Bronchial epithelial cell (primary cell): ENCODE results near the gene BHLHE23. TPM values are rescaled to one million over a fixed set of nuclear protein-coding genes. Genes with fewer than 3 reads are reported as not detected.

Experiments used
- DNase-seq: peaks from one replicate; pipeline ENCODE4 v3.0.0-alpha.2; 2010; ENCODE audit warnings: low read depth
- FAIRE-seq: peaks from 2 replicates; lab custom pipeline; 2011; peaks lifted over from hg19 to GRCh38; lab: Jason Lieb, UNC
- H3K27me3 ChIP-seq: 2 replicates; pipeline ENCODE4 v1.5.1; 2011; ENCODE audit warnings: low read length; ENCODE audit not compliant: control insufficient read depth, insufficient read depth
- H3K36me3 ChIP-seq: 2 replicates; pipeline ENCODE4 v1.5.1; 2011; ENCODE audit warnings: low read length; ENCODE audit not compliant: control insufficient read depth, insufficient read depth
- H3K4me3 ChIP-seq: 2 replicates; pipeline ENCODE4 v1.5.1; 2011; ENCODE audit warnings: mild to moderate bottlenecking, low read depth, low read length, control low read depth
- CTCF ChIP-seq: IDR thresholded peaks from 2 replicates; pipeline ENCODE4 v1.5.1; 2011; ENCODE audit warnings: mild to moderate bottlenecking, moderate library complexity, low read length, control low read depth, inconsistent platforms; ENCODE audit not compliant: insufficient read depth, severe bottlenecking
- total RNA-seq: library from RNA; depleted of rRNA; stranded (reverse); fragments of >200 nt; gene quantifications from 2 replicates; pipeline ENCODE4 v1.2.1, GENCODE V29; 2014

The BHLHE23 gene
- total RNA-seq, 1 donor from 2014 or later, result not detected

GRCh38 chr20:62967628-62968351 is 39.0 kb downstream of the BHLHE23 start:
- no peaks in the 10 kb centered on the region for H3K36me3 ChIP-seq
- FAIRE-seq (no peak), DNase-seq (no peak)
- no peak overlapping the region for H3K4me3 ChIP-seq
- TF ChIP-seq CTCF, result no peak
- peaks cover 5% of the 10 kb centered on the region for H3K27me3 ChIP-seq

- H3K27me3 ChIP-seq, result peaks cover 3% of the 10 kb centered on the region
- H3K4me3 ChIP-seq, result no peak overlapping the region
- TF ChIP-seq CTCF, result no peak
- FAIRE-seq (no peak), DNase-seq (no peak)
- no peaks in the 10 kb centered on the region for H3K36me3 ChIP-seq
Measured at GRCh38 chr20:62967149-62967501, 39.6 kb downstream of the BHLHE23 start.

GRCh38 chr20:62966212-62967148 is 40.3 kb downstream of the BHLHE23 start:
- DNase-seq (no peak), FAIRE-seq (no peak)
- Histone ChIP-seq H3K4me3 (no peak overlapping the region), H3K36me3 (no peaks in the 10 kb centered on the region), H3K27me3 (peaks cover 3% of the 10 kb centered on the region)
- no peak for TF ChIP-seq CTCF

- no peak for TF ChIP-seq CTCF
- Histone ChIP-seq H3K27me3 (peaks cover 3% of the 10 kb centered on the region), H3K4me3 (no peak overlapping the region), H3K36me3 (no peaks in the 10 kb centered on the region)
- FAIRE-seq, result no peak
- DNase-seq, result no peak
Measured at GRCh38 chr20:62965363-62965771, 41.4 kb downstream of the BHLHE23 start.

- peaks cover 2% of the 10 kb centered on the region for H3K27me3 ChIP-seq
- H3K36me3 ChIP-seq, result no peaks in the 10 kb centered on the region
- DNase-seq (no peak), FAIRE-seq (no peak)
- H3K4me3 ChIP-seq, result no peak overlapping the region
- no peak for TF ChIP-seq CTCF
Measured at GRCh38 chr20:62964700-62965099, 42.1 kb downstream of the BHLHE23 start.
